ENCODE data around the gene EXOC4. TPM values are rescaled to one million over a fixed set of nuclear protein-coding genes. Genes with fewer than 3 reads are reported as not detected.

Gene EXOC4
- total RNA-seq, 3 donors from 2014 or later: 88.3 to 136 (median 99.6) TPM

GRCh38 chr7:134019251-134019650 lies 766.4 kb downstream of the EXOC4 start:
- H3K4me1 ChIP-seq: no peaks in the 10 kb centered on the region
- H3K9me3 ChIP-seq: no peaks in the 10 kb centered on the region
- H3K4me3 ChIP-seq: no peak overlapping the region
- H3K36me3 ChIP-seq: no peaks in the 10 kb centered on the region
- H3K27me3 ChIP-seq: no peaks in the 10 kb centered on the region
- no peak for DNase-seq (ENCODE audit: low spot score in 2 of 2)
- TF ChIP-seq POLR2AphosphoS5 (IDR thresholded peaks at IDR 0.05) (no peak), POLR2A (IDR thresholded peaks at IDR 0.05) (no peak), CTCF (IDR thresholded peaks at IDR 0.05) (no peak)
- intact Hi-C loops (cut with DNase I; ENCODE audit: low total_unique reads): no loop called here
- no peak overlapping the region for H3K27ac ChIP-seq

GRCh38 chr7:134021836-134022235 lies 769.0 kb downstream of the EXOC4 start:
- intact Hi-C loops (cut with DNase I; ENCODE audit: low total_unique reads): no loop called here
- no peaks in the 10 kb centered on the region for H3K36me3 ChIP-seq
- no peaks in the 10 kb centered on the region for H3K27me3 ChIP-seq
- H3K4me1 ChIP-seq: no peaks in the 10 kb centered on the region
- TF ChIP-seq POLR2AphosphoS5 (IDR thresholded peaks at IDR 0.05) (no peak), POLR2A (IDR thresholded peaks at IDR 0.05) (no peak), CTCF (IDR thresholded peaks at IDR 0.05) (no peak)
- H3K9me3 ChIP-seq: no peaks in the 10 kb centered on the region
- no peak overlapping the region for H3K27ac ChIP-seq
- DNase-seq (ENCODE audit: low spot score in 2 of 2): no peak
- H3K4me3 ChIP-seq: no peak overlapping the region

- H3K4me1 ChIP-seq: no peaks in the 10 kb centered on the region
Measured at GRCh38 chr7:134022286-134022911, 769.5 kb downstream of the EXOC4 start.

GRCh38 chr7:134024739-134025138 lies 771.9 kb downstream of the EXOC4 start:
- Histone ChIP-seq H3K9me3 (no peaks in the 10 kb centered on the region), H3K36me3 (no peaks in the 10 kb centered on the region), H3K4me3 (no peak overlapping the region), H3K27ac (no peak overlapping the region), H3K4me1 (no peaks in the 10 kb centered on the region), H3K27me3 (no peaks in the 10 kb centered on the region)
- DNase-seq (ENCODE audit: low spot score in 2 of 2): no peak
- intact Hi-C loops (cut with DNase I; ENCODE audit: low total_unique reads): no loop called here
- TF ChIP-seq POLR2A (IDR thresholded peaks at IDR 0.05): no peak
- TF ChIP-seq CTCF (IDR thresholded peaks at IDR 0.05): no peak
- no peak for TF ChIP-seq POLR2AphosphoS5 (IDR thresholded peaks at IDR 0.05)

More at GRCh38 chr7:134022286-134022911, 769.5 kb downstream of the EXOC4 start:
- Histone ChIP-seq H3K36me3 (no peaks in the 10 kb centered on the region), H3K27ac (no peak overlapping the region), H3K4me3 (no peak overlapping the region), H3K27me3 (no peaks in the 10 kb centered on the region), H3K9me3 (no peaks in the 10 kb centered on the region)
- intact Hi-C loops (cut with DNase I; ENCODE audit: low total_unique reads): no loop called here
- DNase-seq (ENCODE audit: low spot score in 2 of 2): no peak
- no peak for TF ChIP-seq POLR2AphosphoS5 (IDR thresholded peaks at IDR 0.05)
- no peak for TF ChIP-seq CTCF (IDR thresholded peaks at IDR 0.05)
- TF ChIP-seq POLR2A (IDR thresholded peaks at IDR 0.05): no peak

- TF ChIP-seq CTCF (IDR thresholded peaks at IDR 0.05): no peak
- TF ChIP-seq POLR2AphosphoS5 (IDR thresholded peaks at IDR 0.05): no peak
- TF ChIP-seq POLR2A (IDR thresholded peaks at IDR 0.05): no peak
- Histone ChIP-seq H3K9me3 (no peaks in the 10 kb centered on the region), H3K36me3 (no peaks in the 10 kb centered on the region), H3K27ac (no peak overlapping the region), H3K4me1 (no peaks in the 10 kb centered on the region), H3K4me3 (no peak overlapping the region), H3K27me3 (no peaks in the 10 kb centered on the region)
- no peak for DNase-seq (ENCODE audit: low spot score in 2 of 2)
- intact Hi-C loops (cut with DNase I; ENCODE audit: low total_unique reads): no loop called here
Measured at GRCh38 chr7:134028853-134029252, 776.0 kb downstream of the EXOC4 start.
